ENCODE data around the gene TRRAP. TPM values are rescaled to one million over a fixed set of nuclear protein-coding genes. Genes with fewer than 3 reads are reported as not detected.

TRRAP gene
- total RNA-seq, 1 donor: 20.3 TPM

DNA sequence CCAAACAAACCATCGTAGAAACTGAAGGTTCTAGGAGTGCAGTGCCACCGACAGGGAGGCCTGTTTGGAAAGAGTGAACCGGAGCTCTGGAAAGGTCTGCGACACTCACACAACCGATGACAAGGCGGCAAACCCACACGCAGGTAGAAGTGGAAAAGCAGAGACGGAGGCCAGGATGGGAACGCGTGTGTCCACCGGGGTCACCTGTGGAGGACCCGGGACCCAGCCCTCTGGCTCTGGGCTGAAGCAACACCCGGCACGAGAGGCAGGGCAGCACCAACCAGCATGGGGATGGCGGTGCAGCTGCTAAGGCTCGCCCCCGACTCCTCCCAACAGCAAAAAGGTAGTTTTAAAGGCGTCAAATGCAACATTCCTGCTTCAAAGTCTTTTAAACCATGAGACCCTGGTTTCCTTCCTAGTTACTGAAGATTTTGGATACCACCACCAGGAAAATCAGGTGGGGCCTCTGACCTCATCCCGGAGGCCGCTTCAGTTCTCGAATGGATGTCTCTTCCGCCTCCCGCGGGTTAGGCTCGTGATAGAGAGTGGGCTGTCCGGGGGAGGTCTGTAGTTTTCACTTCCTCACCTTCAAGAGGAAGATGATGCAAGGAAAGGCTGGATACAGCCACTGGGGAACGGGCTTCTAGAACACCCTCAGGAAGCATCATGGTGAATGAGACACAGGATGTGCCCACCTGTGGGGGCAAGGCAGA, 150.1 kb downstream of the TRRAP start:
- DNase-seq (ENCODE audit: low read depth): no peak
- H3K4me3 ChIP-seq (ENCODE audit: low read depth, low read length): no peak overlapping the region
- TF ChIP-seq, protein P1, sequence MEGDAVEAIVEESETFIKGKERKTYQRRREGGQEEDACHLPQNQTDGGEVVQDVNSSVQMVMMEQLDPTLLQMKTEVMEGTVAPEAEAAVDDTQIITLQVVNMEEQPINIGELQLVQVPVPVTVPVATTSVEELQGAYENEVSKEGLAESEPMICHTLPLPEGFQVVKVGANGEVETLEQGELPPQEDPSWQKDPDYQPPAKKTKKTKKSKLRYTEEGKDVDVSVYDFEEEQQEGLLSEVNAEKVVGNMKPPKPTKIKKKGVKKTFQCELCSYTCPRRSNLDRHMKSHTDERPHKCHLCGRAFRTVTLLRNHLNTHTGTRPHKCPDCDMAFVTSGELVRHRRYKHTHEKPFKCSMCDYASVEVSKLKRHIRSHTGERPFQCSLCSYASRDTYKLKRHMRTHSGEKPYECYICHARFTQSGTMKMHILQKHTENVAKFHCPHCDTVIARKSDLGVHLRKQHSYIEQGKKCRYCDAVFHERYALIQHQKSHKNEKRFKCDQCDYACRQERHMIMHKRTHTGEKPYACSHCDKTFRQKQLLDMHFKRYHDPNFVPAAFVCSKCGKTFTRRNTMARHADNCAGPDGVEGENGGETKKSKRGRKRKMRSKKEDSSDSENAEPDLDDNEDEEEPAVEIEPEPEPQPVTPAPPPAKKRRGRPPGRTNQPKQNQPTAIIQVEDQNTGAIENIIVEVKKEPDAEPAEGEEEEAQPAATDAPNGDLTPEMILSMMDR (IDR thresholded peaks at IDR 0.05; ENCODE audit: insufficient read depth, low read depth, low read length): no peak

DNA sequence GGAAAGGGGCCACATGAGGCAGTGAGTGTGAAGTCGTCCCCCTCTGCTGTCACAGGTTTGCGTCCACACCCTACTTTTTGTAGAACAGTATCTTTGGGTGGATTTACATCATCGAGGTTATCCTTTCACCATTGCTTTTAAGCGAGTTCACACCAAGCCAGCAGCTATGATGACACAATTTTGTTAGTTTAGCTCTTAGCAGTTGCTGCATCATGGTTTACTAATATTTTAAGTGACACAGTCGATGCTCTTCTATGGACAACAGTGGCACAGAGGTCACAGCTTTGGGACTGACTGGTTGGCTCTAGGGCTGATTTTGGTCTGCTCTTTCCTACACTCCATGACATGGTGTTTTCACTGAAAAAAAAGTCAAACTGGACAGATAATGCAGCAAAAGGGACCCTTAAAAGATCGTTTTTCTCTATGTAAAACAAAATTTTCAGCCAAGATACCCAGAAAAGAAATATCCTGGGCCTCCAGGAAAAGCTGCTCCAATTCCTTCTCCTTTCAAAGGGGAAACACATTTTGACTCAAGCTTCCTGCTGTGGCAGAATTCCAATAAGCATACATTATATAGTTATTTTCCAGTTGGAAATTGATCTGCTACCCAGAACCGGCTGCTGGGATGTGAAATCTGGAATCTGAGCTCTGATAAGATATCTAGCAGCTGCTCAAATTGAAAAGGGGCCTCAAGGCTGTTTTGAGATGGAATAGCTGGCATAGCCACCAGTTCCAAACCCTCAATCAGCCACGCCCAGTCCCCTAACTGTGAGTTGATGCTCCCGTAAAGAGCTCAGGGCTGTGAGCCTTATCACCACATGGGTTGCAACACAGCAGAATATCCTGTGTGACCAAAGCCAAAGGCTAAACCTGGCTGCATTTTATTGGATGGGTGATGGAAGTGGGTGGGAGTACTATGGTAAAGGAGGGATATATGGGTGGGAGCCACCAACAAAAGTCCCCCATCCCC, 151.4 kb downstream of the TRRAP start:
- no peak overlapping the region for H3K4me3 ChIP-seq (ENCODE audit: low read depth, low read length)
- no peak for DNase-seq (ENCODE audit: low read depth)
- TF ChIP-seq, protein P1 (IDR thresholded peaks at IDR 0.05; ENCODE audit: insufficient read depth, low read depth, low read length): no peak

DNA sequence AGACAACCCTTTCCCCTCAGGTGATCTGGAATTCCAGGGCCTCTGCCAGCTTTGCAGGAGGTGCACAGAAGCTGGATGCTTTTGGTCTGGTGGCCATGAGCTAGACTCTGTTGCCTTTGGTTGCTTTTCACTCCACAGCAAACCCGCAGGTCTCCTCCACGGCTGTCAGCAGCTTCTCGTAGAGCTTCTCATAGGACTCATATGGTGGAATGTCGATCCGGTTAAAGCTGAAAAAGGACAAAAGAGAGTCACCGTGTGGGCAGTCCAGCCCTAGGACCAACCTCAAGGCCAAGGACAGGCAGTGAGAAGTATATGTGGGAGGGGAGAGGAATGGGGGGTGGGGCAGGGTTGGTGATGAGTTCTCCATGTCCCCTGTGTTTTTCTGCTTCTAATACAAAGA, 152.1 kb downstream of the TRRAP start:
- no peak for DNase-seq (ENCODE audit: low read depth)
- TF ChIP-seq, protein P1 (IDR thresholded peaks at IDR 0.05; ENCODE audit: insufficient read depth, low read depth, low read length): no peak
- H3K4me3 ChIP-seq (ENCODE audit: low read depth, low read length): no peak overlapping the region

DNA sequence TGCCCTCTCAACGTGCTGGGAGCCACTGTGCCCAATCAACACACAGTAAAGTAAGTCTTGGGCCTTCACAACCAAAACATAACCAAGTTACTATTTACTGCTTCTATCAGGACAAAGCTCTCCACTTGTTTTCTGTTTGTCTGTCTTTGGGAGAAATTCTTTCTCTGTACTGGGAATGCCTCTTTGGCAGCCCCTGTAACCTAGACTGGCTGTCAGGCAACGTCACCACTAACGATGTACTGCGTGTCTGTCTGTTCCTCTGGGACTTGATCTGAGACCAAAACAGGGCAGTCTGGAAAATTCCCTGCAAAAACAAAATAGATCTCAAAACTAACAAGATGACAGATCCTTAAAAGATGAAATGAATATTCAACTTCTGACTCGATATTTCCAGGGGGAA, 152.6 kb downstream of the TRRAP start:
- TF ChIP-seq, protein P1 (IDR thresholded peaks at IDR 0.05; ENCODE audit: insufficient read depth, low read depth, low read length): no peak
- DNase-seq (ENCODE audit: low read depth): peak; percentile 41
- H3K4me3 ChIP-seq (ENCODE audit: low read depth, low read length): no peak overlapping the region

DNA sequence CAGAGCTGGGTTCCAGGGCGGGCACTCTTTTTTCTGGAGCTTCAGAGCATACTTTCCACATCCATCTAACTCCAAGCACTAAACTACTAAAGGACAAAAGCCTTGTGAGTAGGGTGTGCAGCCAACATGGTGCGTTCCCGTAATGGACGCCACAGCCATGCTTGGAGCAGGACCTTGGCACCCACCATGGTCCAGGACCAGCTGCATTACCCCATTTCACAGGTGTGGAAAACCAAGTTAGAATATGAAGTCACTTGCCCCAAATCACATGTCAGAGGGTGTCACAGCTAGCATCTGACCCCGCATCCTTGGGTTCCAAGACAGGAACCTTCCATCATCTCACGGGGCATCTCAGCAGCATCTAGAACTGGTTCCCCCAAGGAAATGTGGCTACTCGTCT, 153.2 kb downstream of the TRRAP start:
- no peak for DNase-seq (ENCODE audit: low read depth)
- TF ChIP-seq, protein P1 (IDR thresholded peaks at IDR 0.05; ENCODE audit: insufficient read depth, low read depth, low read length): no peak
- H3K4me3 ChIP-seq (ENCODE audit: low read depth, low read length): no peak overlapping the region

DNA sequence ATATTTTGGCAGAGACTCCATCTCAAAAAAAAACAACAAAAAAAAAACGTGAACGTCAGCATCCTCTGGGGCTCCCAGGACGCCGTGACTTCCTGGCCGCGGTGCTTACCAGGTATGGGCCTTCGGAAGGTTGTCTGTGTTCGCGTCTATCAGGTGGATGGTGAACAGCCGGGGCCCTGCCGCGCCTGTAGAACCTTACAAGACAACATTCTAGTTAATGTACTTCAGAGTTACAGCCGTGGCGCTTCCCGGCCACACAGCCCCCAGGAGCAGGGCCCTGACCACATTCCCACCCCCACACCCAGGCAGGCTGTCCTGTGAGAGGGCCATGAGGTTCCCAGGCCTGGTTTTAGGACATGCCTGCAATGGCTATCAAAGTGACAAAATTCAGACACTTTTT, 154.6 kb downstream of the TRRAP start:
- H3K4me3 ChIP-seq (ENCODE audit: low read depth, low read length): no peak overlapping the region
- TF ChIP-seq, protein P1 (IDR thresholded peaks at IDR 0.05; ENCODE audit: insufficient read depth, low read depth, low read length): no peak

More for the DNA sequence above, 154.6 kb downstream of the TRRAP start:
- DNase-seq (ENCODE audit: low read depth): no peak

Data from fibroblast of villous mesenchyme (primary cell).